IPS-18c (cell line): ENCODE measurements around the gene GSG1L2.

Experiments used
- H3K4me3 ChIP-seq: 2 replicates; pipeline ENCODE4 v1.7.0; 2013; ENCODE audit warnings: low read depth, mild to moderate bottlenecking, low read length, moderate library complexity; ENCODE audit not compliant: insufficient read depth
- H3K9me3 ChIP-seq: one replicate; pipeline ENCODE4 v1.6.1; 2013; ENCODE audit warnings: mild to moderate bottlenecking, low read length, moderate library complexity; ENCODE audit not compliant: control insufficient read depth, insufficient read depth

Gene GSG1L2

GRCh38 chr17:9830711-9831110 lies 8.8 kb upstream of the GSG1L2 start:
- Histone ChIP-seq H3K4me3 (no peak overlapping the region), H3K9me3 (peaks cover 3% of the 10 kb centered on the region)

- no peak overlapping the region for H3K4me3 ChIP-seq
- no peaks in the 10 kb centered on the region for H3K9me3 ChIP-seq
These were observed 7.5 kb upstream of the GSG1L2 start for GRCh38 chr17:9829343-9829742.

GRCh38 chr17:9828296-9829295 lies 6.7 kb upstream of the GSG1L2 start:
- Histone ChIP-seq H3K4me3 (no peak overlapping the region; the same call in 1 of the 2 replicates), H3K9me3 (no peaks in the 10 kb centered on the region)

- no peaks in the 10 kb centered on the region for H3K9me3 ChIP-seq
These were observed 3.8 kb upstream of the GSG1L2 start, which contains the start of gene GLP2R for GRCh38 chr17:9825641-9826150. TSS of gene GLP2R (plus strand) at chr17:9825924. CDS start at chr17:9826064, 140 bp downstream.

GRCh38 chr17:9824797-9825338 lies 3.0 kb upstream of the GSG1L2 start:
- Histone ChIP-seq H3K4me3 (no peak overlapping the region), H3K9me3 (no peaks in the 10 kb centered on the region)

More at GRCh38 chr17:9825641-9826150, 3.8 kb upstream of the GSG1L2 start, which contains the start of gene GLP2R:
- H3K4me3 ChIP-seq: no peak within 1 kb of the TSS

- Histone ChIP-seq H3K4me3 (no peak overlapping the region), H3K9me3 (no peaks in the 10 kb centered on the region)
These were observed 2.2 kb upstream of the GSG1L2 start for GRCh38 chr17:9824094-9824493.

- Histone ChIP-seq H3K9me3 (no peaks in the 10 kb centered on the region), H3K4me3 (no peak overlapping the region)
These were observed 1.4 kb downstream of the GSG1L2 start for GRCh38 chr17:9820448-9820847.

- Histone ChIP-seq H3K9me3 (no peaks in the 10 kb centered on the region), H3K4me3 (no peak overlapping the region)
These were observed 3.1 kb downstream of the GSG1L2 start for GRCh38 chr17:9818760-9819159.

GRCh38 chr17:9817086-9817485 lies 4.8 kb downstream of the GSG1L2 start:
- H3K4me3 ChIP-seq: no peak overlapping the region
- no peaks in the 10 kb centered on the region for H3K9me3 ChIP-seq

GRCh38 chr17:9816472-9816871 lies 5.4 kb downstream of the GSG1L2 start:
- no peaks in the 10 kb centered on the region for H3K9me3 ChIP-seq
- H3K4me3 ChIP-seq: no peak overlapping the region

- no peak overlapping the region for H3K4me3 ChIP-seq
- H3K9me3 ChIP-seq: no peaks in the 10 kb centered on the region
These were observed 7.4 kb downstream of the GSG1L2 start for GRCh38 chr17:9814337-9814945.

GRCh38 chr17:9813166-9813565 lies 8.7 kb downstream of the GSG1L2 start:
- H3K4me3 ChIP-seq: no peak overlapping the region
- H3K9me3 ChIP-seq: no peaks in the 10 kb centered on the region

GRCh38 chr17:9811537-9811936 lies 10.3 kb downstream of the GSG1L2 start:
- H3K4me3 ChIP-seq: no peak overlapping the region

GRCh38 chr17:9811086-9811485 lies 10.8 kb downstream of the GSG1L2 start:
- no peak overlapping the region for H3K4me3 ChIP-seq
- no peaks in the 10 kb centered on the region for H3K9me3 ChIP-seq

More at GRCh38 chr17:9811537-9811936, 10.3 kb downstream of the GSG1L2 start:
- H3K9me3 ChIP-seq: no peaks in the 10 kb centered on the region

- no peaks in the 10 kb centered on the region for H3K9me3 ChIP-seq
- no peak overlapping the region for H3K4me3 ChIP-seq
These were observed 11.6 kb downstream of the GSG1L2 start for GRCh38 chr17:9810100-9810949.

- Histone ChIP-seq H3K4me3 (no peak overlapping the region), H3K9me3 (no peaks in the 10 kb centered on the region)
These were observed 12.5 kb downstream of the GSG1L2 start for GRCh38 chr17:9809409-9809808.

GRCh38 chr17:9806699-9807098 lies 15.2 kb downstream of the GSG1L2 start:
- H3K9me3 ChIP-seq: no peaks in the 10 kb centered on the region
- H3K4me3 ChIP-seq: no peak overlapping the region
